ENCODE results near the gene MBD4.

GRCh38 chr3:129432671-129433070 lies 7.1 kb downstream of the MBD4 start:
- TF ChIP-seq CREB1 (IDR thresholded peaks at IDR 0.05; ENCODE audit: low read depth) (no peak), USF1 (IDR thresholded peaks at IDR 0.05) (no peak), TAF1 (IDR thresholded peaks at IDR 0.05; ENCODE audit: low read depth) (no peak), EGR1 (IDR thresholded peaks at IDR 0.05) (no peak), EP300 (IDR thresholded peaks at IDR 0.05; ENCODE audit: borderline replicate concordance) (no peak), MAX (IDR thresholded peaks at IDR 0.05) (no peak), NFIC (IDR thresholded peaks at IDR 0.05) (no peak), TEAD4 (IDR thresholded peaks at IDR 0.05) (no peak), YY1 (IDR thresholded peaks at IDR 0.05; ENCODE audit: low read depth) (no peak), RAD21 (IDR thresholded peaks at IDR 0.05; ENCODE audit: low read depth) (no peak), CEBPB (IDR thresholded peaks at IDR 0.05) (no peak), REST (IDR thresholded peaks at IDR 0.05; ENCODE audit: low read depth) (no peak)
